ENCODE measurements around the gene MPV17L2.
"Not testable (repeated sequence)": the region's sequence is repeated elsewhere in the genome, so short reads cannot be mapped to it uniquely, and the experiment has no call there.

Gene MPV17L2

GRCh38 chr19:18193388-18194180 lies 566 bp downstream of the MPV17L2 start:
- DNase-seq = no peak

- DNase-seq = no peak
Observed at GRCh38 chr19:18194181-18194530, 1.1 kb downstream of the MPV17L2 start.

- no peak for DNase-seq
Observed at GRCh38 chr19:18194554-18195238, 1.7 kb downstream of the MPV17L2 start.

- no peak for DNase-seq
Observed at GRCh38 chr19:18196511-18196845, 3.5 kb downstream of the MPV17L2 start.

GRCh38 chr19:18197306-18197705 lies 4.3 kb downstream of the MPV17L2 start:
- DNase-seq = no peak

- DNase-seq = no peak
Observed at GRCh38 chr19:18197941-18198340, 4.9 kb downstream of the MPV17L2 start.

- DNase-seq = no peak
Observed at GRCh38 chr19:18198374-18198773, 5.4 kb downstream of the MPV17L2 start.

- DNase-seq = no peak
Observed at GRCh38 chr19:18202397-18202777, 9.4 kb downstream of the MPV17L2 start.

- DNase-seq = peak; percentile 21
Observed at GRCh38 chr19:18202778-18203407, 9.9 kb downstream of the MPV17L2 start.

- DNase-seq = peak; percentile 72
Observed at GRCh38 chr19:18203408-18203862, 10.4 kb downstream of the MPV17L2 start.

GRCh38 chr19:18203863-18204393 lies 10.9 kb downstream of the MPV17L2 start, which contains the start of gene RAB3A:
TSS of gene RAB3A (minus strand) at chr19:18204042. CDS start at chr19:18202740, 1,302 bp downstream.
- DNase-seq = peak; percentile 100

GRCh38 chr19:18204394-18205199 lies 11.6 kb downstream of the MPV17L2 start:
- DNase-seq = no peak

GRCh38 chr19:18205200-18205892 lies 12.3 kb downstream of the MPV17L2 start:
- DNase-seq = peak; percentile 17

GRCh38 chr19:18206018-18206417 lies 13.0 kb downstream of the MPV17L2 start:
- no peak for DNase-seq

- DNase-seq = peak; percentile 38
Observed at GRCh38 chr19:18208098-18208951, 15.3 kb downstream of the MPV17L2 start.

- not testable (repeated sequence) for DNase-seq
Observed at GRCh38 chr19:18209912-18210311, 16.9 kb downstream of the MPV17L2 start.

GRCh38 chr19:18211683-18212082 lies 18.7 kb downstream of the MPV17L2 start:
- no peak for DNase-seq

- DNase-seq = no peak
Observed at GRCh38 chr19:18214779-18215433, 21.9 kb downstream of the MPV17L2 start.

GRCh38 chr19:18216789-18217188 lies 23.8 kb downstream of the MPV17L2 start:
- DNase-seq = no peak

GRCh38 chr19:18218159-18218558 lies 25.1 kb downstream of the MPV17L2 start:
- DNase-seq = no peak

- DNase-seq = no peak
Observed at GRCh38 chr19:18218600-18218999, 25.6 kb downstream of the MPV17L2 start.

Measured in NCI-H1092 treated with DMSO at 0.1 percent for 48 hours (cell line).